NCI-H128 (cell line): ENCODE data around the gene SRGAP3.

Experiments used
- DNase-seq: peaks from one replicate; lab custom pipeline; 2025; ENCODE audit not compliant: unreplicated experiment; lab: John Stamatoyannopoulos, UW

SRGAP3 gene

GRCh38 chr3:8975081-8976020, 274.1 kb downstream of the SRGAP3 start:
- DNase-seq = no peak

GRCh38 chr3:8974458-8974857, 275.0 kb downstream of the SRGAP3 start:
- DNase-seq = no peak

GRCh38 chr3:8972639-8973038, 276.8 kb downstream of the SRGAP3 start:
- no peak for DNase-seq

GRCh38 chr3:8970971-8971589, 278.4 kb downstream of the SRGAP3 start:
- peak; percentile 28 for DNase-seq

- DNase-seq = no peak
Observed at GRCh38 chr3:8969241-8969640, 280.2 kb downstream of the SRGAP3 start.

GRCh38 chr3:8968375-8968882, 281.0 kb downstream of the SRGAP3 start:
- no peak for DNase-seq

GRCh38 chr3:8967553-8967952, 281.9 kb downstream of the SRGAP3 start:
- DNase-seq = no peak

- no peak for DNase-seq
Observed at GRCh38 chr3:8966820-8967348, 282.6 kb downstream of the SRGAP3 start.

- DNase-seq = no peak
Observed at GRCh38 chr3:8966150-8966819, 283.2 kb downstream of the SRGAP3 start.

GRCh38 chr3:8964436-8965370, 284.7 kb downstream of the SRGAP3 start:
- no peak for DNase-seq

GRCh38 chr3:8963137-8963853, 286.2 kb downstream of the SRGAP3 start, which contains the start of gene RAD18:
RAD18 (minus strand) TSS chr3:8963472; CDS start chr3:8963385, 87 bp downstream.
- DNase-seq = peak; percentile 69

GRCh38 chr3:8962226-8962861, 287.1 kb downstream of the SRGAP3 start:
- no peak for DNase-seq

- no peak for DNase-seq
Observed at GRCh38 chr3:8959668-8960067, 289.8 kb downstream of the SRGAP3 start.

- no peak for DNase-seq
Observed at GRCh38 chr3:8954938-8955763, 294.3 kb downstream of the SRGAP3 start.

- DNase-seq = no peak
Observed at GRCh38 chr3:8953313-8953712, 296.1 kb downstream of the SRGAP3 start.

- DNase-seq = no peak
Observed at GRCh38 chr3:8952130-8952529, 297.3 kb downstream of the SRGAP3 start.

- no peak for DNase-seq
Observed at GRCh38 chr3:8945890-8946600, 303.4 kb downstream of the SRGAP3 start.
